GM12874 (cell line): ENCODE measurements around the gene DEFB119.

Source experiments
- TF ChIP-seq, protein P1 (sequence below): IDR thresholded peaks from 2 replicates; pipeline ENCODE4 v1.5.1; 2011; ENCODE audit warnings: low read depth, mild to moderate bottlenecking, control low read depth, low read length, moderate library complexity; ENCODE audit not compliant: insufficient read depth

DEFB119 gene

DNA sequence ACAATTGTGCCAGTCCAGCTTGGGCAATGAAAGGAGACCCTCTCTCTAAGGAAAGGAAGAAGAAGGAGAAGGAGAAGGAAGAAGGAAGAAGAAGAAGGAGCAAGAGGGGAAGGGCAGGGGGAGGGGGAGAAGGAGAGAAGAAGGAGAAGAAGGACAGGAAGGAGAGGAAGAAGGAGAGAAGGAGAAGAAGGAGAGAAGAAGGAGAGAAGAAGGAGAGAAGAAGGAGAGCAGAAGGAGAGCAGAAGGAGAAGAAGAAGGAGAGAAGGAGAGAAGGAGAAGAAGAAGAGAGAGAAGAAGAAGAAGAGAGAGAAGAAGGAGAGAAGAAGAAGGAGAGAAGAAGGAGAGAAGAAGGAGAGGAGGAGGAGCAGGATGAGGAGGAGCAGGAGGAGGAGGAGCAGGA is 59.5 kb downstream of the DEFB119 start:
- TF ChIP-seq, protein P1, sequence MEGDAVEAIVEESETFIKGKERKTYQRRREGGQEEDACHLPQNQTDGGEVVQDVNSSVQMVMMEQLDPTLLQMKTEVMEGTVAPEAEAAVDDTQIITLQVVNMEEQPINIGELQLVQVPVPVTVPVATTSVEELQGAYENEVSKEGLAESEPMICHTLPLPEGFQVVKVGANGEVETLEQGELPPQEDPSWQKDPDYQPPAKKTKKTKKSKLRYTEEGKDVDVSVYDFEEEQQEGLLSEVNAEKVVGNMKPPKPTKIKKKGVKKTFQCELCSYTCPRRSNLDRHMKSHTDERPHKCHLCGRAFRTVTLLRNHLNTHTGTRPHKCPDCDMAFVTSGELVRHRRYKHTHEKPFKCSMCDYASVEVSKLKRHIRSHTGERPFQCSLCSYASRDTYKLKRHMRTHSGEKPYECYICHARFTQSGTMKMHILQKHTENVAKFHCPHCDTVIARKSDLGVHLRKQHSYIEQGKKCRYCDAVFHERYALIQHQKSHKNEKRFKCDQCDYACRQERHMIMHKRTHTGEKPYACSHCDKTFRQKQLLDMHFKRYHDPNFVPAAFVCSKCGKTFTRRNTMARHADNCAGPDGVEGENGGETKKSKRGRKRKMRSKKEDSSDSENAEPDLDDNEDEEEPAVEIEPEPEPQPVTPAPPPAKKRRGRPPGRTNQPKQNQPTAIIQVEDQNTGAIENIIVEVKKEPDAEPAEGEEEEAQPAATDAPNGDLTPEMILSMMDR: no peak
